ENCODE results near the gene SDCCAG8. TPM values are rescaled to one million over a fixed set of nuclear protein-coding genes. Genes with fewer than 3 reads are reported as not detected.
A peak's percentile ranks its signal among the peaks of the same experiment; 100 is the strongest.

The SDCCAG8 gene
- total RNA-seq, 1 experiment from 2014 or later = 14.3 TPM

GRCh38 chr1:243420016-243420945 is 164.4 kb downstream of the SDCCAG8 start:
- DNase-seq (ENCODE audit: low read depth) = peak; percentile 33

GRCh38 chr1:243420946-243421685 is 165.3 kb downstream of the SDCCAG8 start:
- DNase-seq (ENCODE audit: low read depth) = peak; percentile 63

- DNase-seq (ENCODE audit: low read depth) = peak; percentile 93
Observed at GRCh38 chr1:243421784-243422183, 165.9 kb downstream of the SDCCAG8 start.

- DNase-seq (ENCODE audit: low read depth) = no peak
Observed at GRCh38 chr1:243422362-243422761, 166.5 kb downstream of the SDCCAG8 start.

- DNase-seq (ENCODE audit: low read depth) = no peak
Observed at GRCh38 chr1:243428084-243428483, 172.2 kb downstream of the SDCCAG8 start.

GRCh38 chr1:243428617-243429342 is 172.9 kb downstream of the SDCCAG8 start:
- no peak for DNase-seq (ENCODE audit: low read depth)

GRCh38 chr1:243431591-243431990 is 175.8 kb downstream of the SDCCAG8 start:
- DNase-seq (ENCODE audit: low read depth) = no peak

- no peak for DNase-seq (ENCODE audit: low read depth)
Observed at GRCh38 chr1:243432136-243432535, 176.3 kb downstream of the SDCCAG8 start.

- no peak for DNase-seq (ENCODE audit: low read depth)
Observed at GRCh38 chr1:243433737-243434370, 178.0 kb downstream of the SDCCAG8 start.

GRCh38 chr1:243434594-243434993 is 178.8 kb downstream of the SDCCAG8 start:
- DNase-seq (ENCODE audit: low read depth) = peak; percentile 13

- no peak for DNase-seq (ENCODE audit: low read depth)
Observed at GRCh38 chr1:243435836-243436235, 180.0 kb downstream of the SDCCAG8 start.

GRCh38 chr1:243438146-243438545 is 182.3 kb downstream of the SDCCAG8 start:
- no peak for DNase-seq (ENCODE audit: low read depth)

GRCh38 chr1:243438815-243439214 is 183.0 kb downstream of the SDCCAG8 start:
- peak; percentile 7 for DNase-seq (ENCODE audit: low read depth)

GRCh38 chr1:243440406-243440805 is 184.6 kb downstream of the SDCCAG8 start:
- no peak for DNase-seq (ENCODE audit: low read depth)

- DNase-seq (ENCODE audit: low read depth) = no peak
Observed at GRCh38 chr1:243441601-243442000, 185.8 kb downstream of the SDCCAG8 start.

GRCh38 chr1:243443557-243443956 is 187.7 kb downstream of the SDCCAG8 start:
- no peak for DNase-seq (ENCODE audit: low read depth)

GRCh38 chr1:243447347-243447746 is 191.5 kb downstream of the SDCCAG8 start:
- no peak for DNase-seq (ENCODE audit: low read depth)

- no peak for DNase-seq (ENCODE audit: low read depth)
Observed at GRCh38 chr1:243447844-243448243, 192.0 kb downstream of the SDCCAG8 start.

- no peak for DNase-seq (ENCODE audit: low read depth)
Observed at GRCh38 chr1:243449373-243449772, 193.5 kb downstream of the SDCCAG8 start.

- no peak for DNase-seq (ENCODE audit: low read depth)
Observed at GRCh38 chr1:243452092-243452491, 196.3 kb downstream of the SDCCAG8 start.

GRCh38 chr1:243454328-243454997 is 198.6 kb downstream of the SDCCAG8 start:
- DNase-seq (ENCODE audit: low read depth) = no peak
